ENCODE results near the gene CHRDL2. TPM values are rescaled to one million over a fixed set of nuclear protein-coding genes. Genes with fewer than 3 reads are reported as not detected.

Gene CHRDL2
- total and polyA plus RNA-seq, 2 of the 13 experiments (the other 11 are each of a cell fraction or from before 2014, with no cell fraction given), result 0.04 TPM; not detected in 1

DNA sequence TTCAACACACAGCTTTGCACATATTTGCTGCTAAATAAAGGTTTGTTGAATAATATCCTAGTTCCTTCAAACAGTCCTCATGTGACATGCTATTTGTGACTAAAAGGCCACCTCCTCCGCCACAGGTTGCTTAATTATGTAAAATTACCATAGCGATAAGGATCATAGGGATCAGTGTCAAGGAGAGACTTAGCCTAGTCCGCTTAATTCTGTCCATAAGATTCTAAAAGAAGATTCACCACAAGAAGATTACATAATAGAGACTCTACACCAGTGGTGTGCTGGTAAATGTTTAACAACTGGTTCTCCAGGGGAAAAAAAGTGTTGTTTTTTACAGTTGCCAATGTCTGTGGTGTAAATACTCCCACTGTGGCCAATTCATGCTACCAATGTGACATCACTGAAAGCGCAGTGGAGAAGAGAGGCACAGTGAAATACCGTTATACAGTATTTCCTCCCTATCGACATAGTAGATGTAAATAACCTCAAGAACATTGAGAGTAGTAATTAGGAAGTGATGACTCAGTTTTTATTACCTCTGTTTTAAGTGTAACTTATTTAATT, 4.2 kb upstream of the CHRDL2 start (continued):
- TF ChIP-seq, protein P1, sequence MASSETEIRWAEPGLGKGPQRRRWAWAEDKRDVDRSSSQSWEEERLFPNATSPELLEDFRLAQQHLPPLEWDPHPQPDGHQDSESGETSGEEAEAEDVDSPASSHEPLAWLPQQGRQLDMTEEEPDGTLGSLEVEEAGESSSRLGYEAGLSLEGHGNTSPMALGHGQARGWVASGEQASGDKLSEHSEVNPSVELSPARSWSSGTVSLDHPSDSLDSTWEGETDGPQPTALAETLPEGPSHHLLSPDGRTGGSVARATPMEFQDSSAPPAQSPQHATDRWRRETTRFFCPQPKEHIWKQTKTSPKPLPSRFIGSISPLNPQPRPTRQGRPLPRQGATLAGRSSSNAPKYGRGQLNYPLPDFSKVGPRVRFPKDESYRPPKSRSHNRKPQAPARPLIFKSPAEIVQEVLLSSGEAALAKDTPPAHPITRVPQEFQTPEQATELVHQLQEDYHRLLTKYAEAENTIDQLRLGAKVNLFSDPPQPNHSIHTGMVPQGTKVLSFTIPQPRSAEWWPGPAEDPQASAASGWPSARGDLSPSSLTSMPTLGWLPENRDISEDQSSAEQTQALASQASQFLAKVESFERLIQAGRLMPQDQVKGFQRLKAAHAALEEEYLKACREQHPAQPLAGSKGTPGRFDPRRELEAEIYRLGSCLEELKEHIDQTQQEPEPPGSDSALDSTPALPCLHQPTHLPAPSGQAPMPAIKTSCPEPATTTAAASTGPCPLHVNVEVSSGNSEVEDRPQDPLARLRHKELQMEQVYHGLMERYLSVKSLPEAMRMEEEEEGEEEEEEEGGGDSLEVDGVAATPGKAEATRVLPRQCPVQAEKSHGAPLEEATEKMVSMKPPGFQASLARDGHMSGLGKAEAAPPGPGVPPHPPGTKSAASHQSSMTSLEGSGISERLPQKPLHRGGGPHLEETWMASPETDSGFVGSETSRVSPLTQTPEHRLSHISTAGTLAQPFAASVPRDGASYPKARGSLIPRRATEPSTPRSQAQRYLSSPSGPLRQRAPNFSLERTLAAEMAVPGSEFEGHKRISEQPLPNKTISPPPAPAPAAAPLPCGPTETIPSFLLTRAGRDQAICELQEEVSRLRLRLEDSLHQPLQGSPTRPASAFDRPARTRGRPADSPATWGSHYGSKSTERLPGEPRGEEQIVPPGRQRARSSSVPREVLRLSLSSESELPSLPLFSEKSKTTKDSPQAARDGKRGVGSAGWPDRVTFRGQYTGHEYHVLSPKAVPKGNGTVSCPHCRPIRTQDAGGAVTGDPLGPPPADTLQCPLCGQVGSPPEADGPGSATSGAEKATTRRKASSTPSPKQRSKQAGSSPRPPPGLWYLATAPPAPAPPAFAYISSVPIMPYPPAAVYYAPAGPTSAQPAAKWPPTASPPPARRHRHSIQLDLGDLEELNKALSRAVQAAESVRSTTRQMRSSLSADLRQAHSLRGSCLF (CRISPR knock-in tag; IDR thresholded peaks at IDR 0.05; ENCODE audit: borderline replicate concordance), result no peak
- TF ChIP-seq ZNF780A (CRISPR knock-in tag; IDR thresholded peaks at IDR 0.05) (no peak), SRF (IDR thresholded peaks at IDR 0.05; ENCODE audit: low read depth, low read length) (no peak), CREB1 (IDR thresholded peaks at IDR 0.05) (no peak), CREB1 (CRISPR knock-in tag; IDR thresholded peaks at IDR 0.05) (peak; percentile 12; the same call in 1 of the 2 replicates), ZNF781 (CRISPR knock-in tag; IDR thresholded peaks at IDR 0.05; ENCODE audit: borderline replicate concordance, not compliant biosample characterization) (no peak), FOSL2 (CRISPR knock-in tag; IDR thresholded peaks at IDR 0.05) (no peak), SAP130 (CRISPR knock-in tag; IDR thresholded peaks at IDR 0.05; ENCODE audit: low read depth) (0 out of 2 replicates have a peak, but pooled peaks have one; percentile 22), SOX13 (IDR thresholded peaks at IDR 0.05) (no peak), SOX13 (CRISPR knock-in tag; conservative IDR thresholded peaks at IDR 0.05 in 1 of 2, IDR thresholded peaks at IDR 0.05 in 1 of 2) (peak in 1 of 2 experiments; percentile 33; a peak in 1 of 4 replicates), ZNF33A (CRISPR knock-in tag; IDR thresholded peaks at IDR 0.05; ENCODE audit: borderline replicate concordance) (0 out of 2 replicates have a peak, but pooled peaks have one; percentile 28)
- TF ChIP-seq, protein P2, sequence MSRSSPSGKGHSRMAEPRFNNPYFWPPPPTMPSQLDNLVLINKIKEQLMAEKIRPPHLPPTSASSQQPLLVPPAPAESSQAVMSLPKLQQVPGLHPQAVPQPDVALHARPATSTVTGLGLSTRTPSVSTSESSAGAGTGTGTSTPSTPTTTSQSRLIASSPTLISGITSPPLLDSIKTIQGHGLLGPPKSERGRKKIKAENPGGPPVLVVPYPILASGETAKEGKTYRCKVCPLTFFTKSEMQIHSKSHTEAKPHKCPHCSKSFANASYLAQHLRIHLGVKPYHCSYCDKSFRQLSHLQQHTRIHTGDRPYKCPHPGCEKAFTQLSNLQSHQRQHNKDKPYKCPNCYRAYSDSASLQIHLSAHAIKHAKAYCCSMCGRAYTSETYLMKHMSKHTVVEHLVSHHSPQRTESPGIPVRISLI (CRISPR knock-in tag; IDR thresholded peaks at IDR 0.05; ENCODE audit: borderline replicate concordance), result peak; percentile 71; the same call in 1 of the 2 replicates
- TF ChIP-seq, protein P3, sequence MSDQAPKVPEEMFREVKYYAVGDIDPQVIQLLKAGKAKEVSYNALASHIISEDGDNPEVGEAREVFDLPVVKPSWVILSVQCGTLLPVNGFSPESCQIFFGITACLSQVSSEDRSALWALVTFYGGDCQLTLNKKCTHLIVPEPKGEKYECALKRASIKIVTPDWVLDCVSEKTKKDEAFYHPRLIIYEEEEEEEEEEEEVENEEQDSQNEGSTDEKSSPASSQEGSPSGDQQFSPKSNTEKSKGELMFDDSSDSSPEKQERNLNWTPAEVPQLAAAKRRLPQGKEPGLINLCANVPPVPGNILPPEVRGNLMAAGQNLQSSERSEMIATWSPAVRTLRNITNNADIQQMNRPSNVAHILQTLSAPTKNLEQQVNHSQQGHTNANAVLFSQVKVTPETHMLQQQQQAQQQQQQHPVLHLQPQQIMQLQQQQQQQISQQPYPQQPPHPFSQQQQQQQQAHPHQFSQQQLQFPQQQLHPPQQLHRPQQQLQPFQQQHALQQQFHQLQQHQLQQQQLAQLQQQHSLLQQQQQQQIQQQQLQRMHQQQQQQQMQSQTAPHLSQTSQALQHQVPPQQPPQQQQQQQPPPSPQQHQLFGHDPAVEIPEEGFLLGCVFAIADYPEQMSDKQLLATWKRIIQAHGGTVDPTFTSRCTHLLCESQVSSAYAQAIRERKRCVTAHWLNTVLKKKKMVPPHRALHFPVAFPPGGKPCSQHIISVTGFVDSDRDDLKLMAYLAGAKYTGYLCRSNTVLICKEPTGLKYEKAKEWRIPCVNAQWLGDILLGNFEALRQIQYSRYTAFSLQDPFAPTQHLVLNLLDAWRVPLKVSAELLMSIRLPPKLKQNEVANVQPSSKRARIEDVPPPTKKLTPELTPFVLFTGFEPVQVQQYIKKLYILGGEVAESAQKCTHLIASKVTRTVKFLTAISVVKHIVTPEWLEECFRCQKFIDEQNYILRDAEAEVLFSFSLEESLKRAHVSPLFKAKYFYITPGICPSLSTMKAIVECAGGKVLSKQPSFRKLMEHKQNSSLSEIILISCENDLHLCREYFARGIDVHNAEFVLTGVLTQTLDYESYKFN (CRISPR knock-in tag; conservative IDR thresholded peaks at IDR 0.05), result peak; percentile 38; the same call in 1 of the 2 replicates
- TF ChIP-seq, protein P4, sequence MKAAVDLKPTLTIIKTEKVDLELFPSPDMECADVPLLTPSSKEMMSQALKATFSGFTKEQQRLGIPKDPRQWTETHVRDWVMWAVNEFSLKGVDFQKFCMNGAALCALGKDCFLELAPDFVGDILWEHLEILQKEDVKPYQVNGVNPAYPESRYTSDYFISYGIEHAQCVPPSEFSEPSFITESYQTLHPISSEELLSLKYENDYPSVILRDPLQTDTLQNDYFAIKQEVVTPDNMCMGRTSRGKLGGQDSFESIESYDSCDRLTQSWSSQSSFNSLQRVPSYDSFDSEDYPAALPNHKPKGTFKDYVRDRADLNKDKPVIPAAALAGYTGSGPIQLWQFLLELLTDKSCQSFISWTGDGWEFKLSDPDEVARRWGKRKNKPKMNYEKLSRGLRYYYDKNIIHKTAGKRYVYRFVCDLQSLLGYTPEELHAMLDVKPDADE (CRISPR knock-in tag; IDR thresholded peaks at IDR 0.05), result no peak
- TF ChIP-seq, protein P5, sequence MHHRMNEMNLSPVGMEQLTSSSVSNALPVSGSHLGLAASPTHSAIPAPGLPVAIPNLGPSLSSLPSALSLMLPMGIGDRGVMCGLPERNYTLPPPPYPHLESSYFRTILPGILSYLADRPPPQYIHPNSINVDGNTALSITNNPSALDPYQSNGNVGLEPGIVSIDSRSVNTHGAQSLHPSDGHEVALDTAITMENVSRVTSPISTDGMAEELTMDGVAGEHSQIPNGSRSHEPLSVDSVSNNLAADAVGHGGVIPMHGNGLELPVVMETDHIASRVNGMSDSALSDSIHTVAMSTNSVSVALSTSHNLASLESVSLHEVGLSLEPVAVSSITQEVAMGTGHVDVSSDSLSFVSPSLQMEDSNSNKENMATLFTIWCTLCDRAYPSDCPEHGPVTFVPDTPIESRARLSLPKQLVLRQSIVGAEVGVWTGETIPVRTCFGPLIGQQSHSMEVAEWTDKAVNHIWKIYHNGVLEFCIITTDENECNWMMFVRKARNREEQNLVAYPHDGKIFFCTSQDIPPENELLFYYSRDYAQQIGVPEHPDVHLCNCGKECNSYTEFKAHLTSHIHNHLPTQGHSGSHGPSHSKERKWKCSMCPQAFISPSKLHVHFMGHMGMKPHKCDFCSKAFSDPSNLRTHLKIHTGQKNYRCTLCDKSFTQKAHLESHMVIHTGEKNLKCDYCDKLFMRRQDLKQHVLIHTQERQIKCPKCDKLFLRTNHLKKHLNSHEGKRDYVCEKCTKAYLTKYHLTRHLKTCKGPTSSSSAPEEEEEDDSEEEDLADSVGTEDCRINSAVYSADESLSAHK (CRISPR knock-in tag; IDR thresholded peaks at IDR 0.05; ENCODE audit: borderline replicate concordance), result no peak
